ENCODE data around the gene CHST9.
"Not testable (repeated sequence)": the region's sequence is repeated elsewhere in the genome, so short reads cannot be mapped to it uniquely, and the experiment has no call there.

Gene CHST9

GRCh38 chr18:27185025-27185763 lies at the start of gene CHST9:
Gene CHST9, minus strand, starts transcription at chr18:27185308. Its CDS starts 42,499 bp downstream, at chr18:27142809.
- no peak for DNase-seq

- DNase-seq: not testable (repeated sequence)
Observed at GRCh38 chr18:27232355-27232754, 47.2 kb upstream of the CHST9 start.

- DNase-seq: not testable (repeated sequence)
Observed at GRCh38 chr18:27231671-27232070, 46.6 kb upstream of the CHST9 start.

- not testable (repeated sequence) for DNase-seq
Observed at GRCh38 chr18:27231221-27231620, 46.1 kb upstream of the CHST9 start.

GRCh38 chr18:27227721-27228120 lies 42.6 kb upstream of the CHST9 start:
- no peak for DNase-seq

- no peak for DNase-seq
Observed at GRCh38 chr18:27226556-27227075, 41.5 kb upstream of the CHST9 start.

- DNase-seq: no peak
Observed at GRCh38 chr18:27225947-27226481, 40.9 kb upstream of the CHST9 start.

- DNase-seq: no peak
Observed at GRCh38 chr18:27223526-27224291, 38.6 kb upstream of the CHST9 start.

GRCh38 chr18:27214831-27215230 lies 29.7 kb upstream of the CHST9 start:
- no peak for DNase-seq

- DNase-seq: no peak
Observed at GRCh38 chr18:27213123-27213717, 28.1 kb upstream of the CHST9 start.

GRCh38 chr18:27211569-27211968 lies 26.5 kb upstream of the CHST9 start:
- no peak for DNase-seq

- DNase-seq: no peak
Observed at GRCh38 chr18:27206411-27206810, 21.3 kb upstream of the CHST9 start.

GRCh38 chr18:27202741-27203140 lies 17.6 kb upstream of the CHST9 start:
- DNase-seq: no peak

- DNase-seq: no peak
Observed at GRCh38 chr18:27198036-27198435, 12.9 kb upstream of the CHST9 start.

- DNase-seq: no peak
Observed at GRCh38 chr18:27188309-27188708, 3.2 kb upstream of the CHST9 start.

- DNase-seq: no peak
Observed at GRCh38 chr18:27185897-27186296, 789 bp upstream of the CHST9 start.

GRCh38 chr18:27184115-27185024 lies 738 bp downstream of the CHST9 start:
- no peak for DNase-seq

GRCh38 chr18:27181726-27182125 lies 3.4 kb downstream of the CHST9 start:
- no peak for DNase-seq

- no peak for DNase-seq
Observed at GRCh38 chr18:27178424-27178823, 6.7 kb downstream of the CHST9 start.

- no peak for DNase-seq
Observed at GRCh38 chr18:27175914-27176313, 9.2 kb downstream of the CHST9 start.

- no peak for DNase-seq
Observed at GRCh38 chr18:27175245-27175644, 9.9 kb downstream of the CHST9 start.

- DNase-seq: no peak
Observed at GRCh38 chr18:27171993-27172392, 13.1 kb downstream of the CHST9 start.
